Ovary (tissue), 9 donors: ENCODE measurements around the gene NDUFB2. TPM values are rescaled to one million over a fixed set of nuclear protein-coding genes. Genes with fewer than 3 reads are reported as not detected.

Experiments
- DNase-seq, 5 donors: peaks; one replicate each; pipeline ENCODE4 v3.0.0-alpha.2; 2019 to 2020
- H3K27ac ChIP-seq, 2 donors: fragments of 200-600 bp; one replicate each; pipeline versions ENCODE4 v1.5.1 to v1.8.0; 2019 to 2022
- H3K27me3 ChIP-seq: fragments of 200-600 bp; one replicate; pipeline ENCODE4 v1.8.0; 2022
- H3K36me3 ChIP-seq: fragments of 200-600 bp; sonication (generic); one replicate; pipeline ENCODE4 v1.5.1; 2019
- H3K4me1 ChIP-seq: one replicate; pipeline ENCODE4 v1.8.1; 2013; ENCODE audit warnings: mild to moderate bottlenecking, moderate library complexity; ENCODE audit not compliant: insufficient read depth
- H3K4me3 ChIP-seq: fragments of 200-600 bp; sonication (generic); one replicate; pipeline ENCODE4 v1.5.1; 2017
- H3K9me3 ChIP-seq, 2 donors: fragments of 200-600 bp in 1 of 2; sonication (generic) in 1 of 2; one replicate each; pipeline versions ENCODE4 v1.5.1 to v1.8.1; 2013 to 2019; ENCODE audit warnings: mild to moderate bottlenecking in 1 of 2, moderate library complexity in 1 of 2
- CTCF ChIP-seq, 3 donors: fragments of 450-650 bp in 2 of 3; fragments of 200-600 bp in 1 of 3; IDR thresholded peaks; one replicate each; pipeline versions ENCODE4 v1.5.1 to v1.8.0; 2016 to 2022; ENCODE audit warnings: antibody characterized with exemption in 3 of 3, mild to moderate bottlenecking in 1 of 3
- EP300 ChIP-seq: sonication (generic); formaldehyde crosslinking; IDR thresholded peaks from one replicate; pipeline ENCODE4 v1.6.1; 2017; ENCODE audit warnings: antibody characterized with exemption
- POLR2A ChIP-seq: fragments of 450-650 bp; IDR thresholded peaks from one replicate; pipeline ENCODE4 v1.6.1; 2017; ENCODE audit warnings: antibody characterized with exemption, mild to moderate bottlenecking, moderate library complexity
- WGBS, 3 donors: extraction: QIAGEN DNeasy Blood & Tissue Kit in 1 of 3; methylation state at CpG; one replicate each; pipeline versions ENCODE4 v1.1.5 to v1.1.7; 2013 to 2017; 5-methylcytosine and 5-hydroxymethylcytosine counted together
- intact Hi-C, 4 donors: fragments of 100-400 bp; cut with DNase I; formaldehyde crosslinking; loops; one replicate each; pipeline versions ENCODE4 v1.11.0 to v1.15.1; 2022 to 2023
- polyA plus RNA-seq, 2 donors: library from polyadenylated mRNA; stranded (reverse); fragments of 200-250 nt in 1 of 2; fragments of 350-450 nt in 1 of 2; fragmentation: Illumina TruSeq in 1 of 2; extraction: RNeasy Lipid Tissue Mini Kit (QIAGEN cat#74804) in 1 of 2; gene quantifications; one replicate each; pipeline ENCODE4 v1.2.3, GENCODE V29; 2013 to 2014
- total RNA-seq, 7 donors: library from RNA; depleted of rRNA in 2 of 7; stranded (reverse); fragments of >200 nt in 2 of 7; fragmentation: NEBNext Ultra II Directional in 3 of 7; extraction: Animal tissue kit (Norgen Biotek cat#: 25700) in 3 of 7; gene quantifications; one replicate each; pipeline versions ENCODE4 v1.1.0 to v1.2.4, GENCODE V29; 2016 to 2023
- donor health status: DM: no; HTN: no; CAD: no; lungs with moderate emphysema.
- donor health status: DM: no; HTN: no; CAD: no.
- donor health status: Bipolar disorder and iron deficiency.
- donor health status: DM: yes; HTN: yes; CAD: no.
- donor health status: DM: no; HTN: no; CAD: no.
- donor health status: DM: yes; HTN: yes; CAD: no.

The NDUFB2 gene
- total and polyA plus RNA-seq, 9 donors = 79.6 to 172 (median 120) TPM

- WGBS, 3 donors = 90 to 92% (median 92%) methylated on average over 9 of the region's 9 CpGs
- intact Hi-C loops = no loop called here
- H3K27me3 ChIP-seq = no peaks in the 10 kb centered on the region
- no peaks in the 10 kb centered on the region for H3K4me1 ChIP-seq
- TF ChIP-seq POLR2A = no peak
- TF ChIP-seq CTCF (IDR thresholded peaks at IDR 0.05) = no peak
- TF ChIP-seq EP300 = no peak
- H3K9me3 ChIP-seq = no peaks in the 10 kb centered on the region
- no peak overlapping the region for H3K27ac ChIP-seq
- no peak overlapping the region for H3K4me3 ChIP-seq
- no peaks in the 10 kb centered on the region for H3K36me3 ChIP-seq
- no peak for DNase-seq
Observed at GRCh38 chr7:140679186-140679585, 17.3 kb upstream of the NDUFB2 start.

- no peaks in the 10 kb centered on the region for H3K36me3 ChIP-seq
- no peaks in the 10 kb centered on the region for H3K4me1 ChIP-seq
- H3K9me3 ChIP-seq = no peaks in the 10 kb centered on the region
- 82 to 92% (median 89%) methylated on average over 7 of the region's 7 CpGs for WGBS, 3 donors
- intact Hi-C loops = no loop called here
- no peak overlapping the region for H3K4me3 ChIP-seq
- TF ChIP-seq CTCF (IDR thresholded peaks at IDR 0.05) (no peak), POLR2A (no peak), EP300 (no peak)
- no peak for DNase-seq
- no peaks in the 10 kb centered on the region for H3K27me3 ChIP-seq
- H3K27ac ChIP-seq = no peak overlapping the region
Observed at GRCh38 chr7:140680886-140681285, 15.6 kb upstream of the NDUFB2 start.

- Histone ChIP-seq H3K9me3 (no peaks in the 10 kb centered on the region), H3K27me3 (no peaks in the 10 kb centered on the region), H3K4me3 (no peak overlapping the region), H3K27ac (no peak overlapping the region), H3K36me3 (no peaks in the 10 kb centered on the region), H3K4me1 (no peaks in the 10 kb centered on the region)
- intact Hi-C loops = no loop called here
- WGBS, 3 donors = 89 to 98% (median 92%) methylated on average over 3 of the region's 3 CpGs
- no peak for TF ChIP-seq POLR2A
- no peak for TF ChIP-seq CTCF (IDR thresholded peaks at IDR 0.05)
- no peak for TF ChIP-seq EP300
- DNase-seq = no peak
Observed at GRCh38 chr7:140681766-140682165, 14.7 kb upstream of the NDUFB2 start.

- Histone ChIP-seq H3K27ac (no peak overlapping the region), H3K36me3 (no peaks in the 10 kb centered on the region)
- intact Hi-C loops = no loop called here
Observed at GRCh38 chr7:140683657-140684056, 12.9 kb upstream of the NDUFB2 start.

More at GRCh38 chr7:140683657-140684056, 12.9 kb upstream of the NDUFB2 start:
- Histone ChIP-seq H3K9me3 (no peaks in the 10 kb centered on the region), H3K27me3 (no peaks in the 10 kb centered on the region), H3K4me3 (no peak overlapping the region), H3K4me1 (no peaks in the 10 kb centered on the region)
- 83 to 94% (median 92%) methylated on average over 3 of the region's 3 CpGs for WGBS, 3 donors
- TF ChIP-seq POLR2A (no peak), EP300 (no peak), CTCF (IDR thresholded peaks at IDR 0.05) (no peak)
- DNase-seq = no peak
